GM21619 (cell line): ENCODE data around the gene PLPP3.

Source experiments
- ATAC-seq: cut with Tn5 transposase; IDR thresholded peaks from one replicate; pipeline ENCODE4 v1.9.1; 2021; ENCODE audit not compliant: unreplicated experiment

Gene PLPP3

DNA sequence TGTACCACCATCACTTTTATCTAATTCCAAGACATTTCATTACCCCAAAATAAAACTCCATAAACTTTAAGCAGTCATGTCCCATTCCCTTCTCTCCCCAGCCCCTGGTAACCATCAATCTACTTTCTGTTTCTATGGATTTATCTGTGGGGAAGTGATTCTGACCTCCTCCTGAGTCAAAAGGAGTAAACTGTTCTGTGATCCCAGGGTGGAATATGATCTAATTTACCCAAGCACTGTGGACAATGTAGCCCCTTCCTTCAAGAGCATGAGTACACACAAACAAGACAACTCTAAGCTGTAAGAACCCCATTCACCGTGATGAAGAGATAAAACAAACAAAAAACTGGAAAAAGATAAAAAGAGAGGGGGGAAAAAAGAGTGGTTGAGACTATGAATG, 77.9 kb downstream of the PLPP3 start:
- ATAC-seq = no peak

DNA sequence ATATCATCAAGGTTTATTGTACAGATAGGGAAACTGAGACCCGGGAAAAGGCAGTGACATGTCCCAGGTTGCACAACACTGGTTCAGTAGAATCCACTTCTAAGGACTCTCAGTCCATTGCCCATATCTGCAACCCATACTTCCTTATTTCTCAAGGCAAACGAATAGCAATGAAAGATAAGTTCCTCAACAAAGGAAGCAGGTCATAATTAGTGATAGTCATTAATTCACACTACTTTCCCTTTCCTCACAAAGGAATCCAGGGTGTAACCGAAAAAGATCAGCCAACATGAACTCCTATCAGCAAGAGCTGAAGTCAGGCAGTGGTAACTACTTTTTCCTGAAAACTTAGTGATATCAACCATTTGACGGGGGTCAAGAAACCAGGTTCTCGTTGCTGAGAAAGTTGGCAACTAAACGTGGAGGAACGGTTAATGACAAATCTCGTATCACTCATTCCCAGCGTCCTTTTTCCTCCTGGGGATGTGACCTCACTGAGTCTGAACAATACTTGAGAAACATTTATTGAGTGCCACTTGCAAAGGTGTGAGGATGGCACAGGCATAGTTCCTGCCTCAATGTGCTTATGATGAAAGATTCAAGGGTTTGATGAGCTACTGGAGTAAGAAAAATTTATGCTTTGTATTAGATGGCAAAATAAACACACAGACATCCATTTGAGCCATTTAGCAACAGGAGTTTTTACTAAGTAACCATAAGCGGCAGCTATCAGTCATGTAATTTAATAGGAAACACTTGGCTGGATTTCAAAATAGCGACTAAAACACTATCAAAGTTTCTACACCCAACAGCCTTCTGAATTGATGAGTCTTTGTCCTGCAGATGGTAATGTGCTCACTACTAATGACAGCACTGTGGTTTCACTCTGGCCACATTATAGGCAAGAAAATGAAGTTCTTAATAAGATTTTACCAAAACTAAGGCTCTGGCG, 82.3 kb downstream of the PLPP3 start:
- no peak for ATAC-seq

- no peak for ATAC-seq
Observed at GRCh38 chr1:56496158-56496557, 83.2 kb downstream of the PLPP3 start.

DNA sequence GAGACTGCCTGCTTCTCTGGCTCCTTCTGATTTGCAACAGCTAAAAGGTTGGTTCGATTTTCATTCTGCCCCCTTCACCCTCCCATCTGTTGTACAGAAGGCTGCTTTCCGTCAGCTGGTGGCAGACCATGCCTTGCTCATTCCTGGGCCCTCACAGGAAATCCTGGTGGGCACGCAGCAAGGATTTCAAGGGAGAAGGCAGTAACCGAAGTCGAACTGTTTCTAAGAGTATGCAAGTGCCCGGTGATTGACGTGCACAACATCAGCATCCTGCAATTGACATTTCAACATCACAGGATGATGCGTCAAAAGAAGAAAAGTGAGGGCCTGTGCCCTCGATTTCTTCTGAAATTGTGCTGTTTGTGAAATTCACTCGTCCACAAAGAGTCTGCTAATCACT, 83.8 kb downstream of the PLPP3 start:
- ATAC-seq = no peak

DNA sequence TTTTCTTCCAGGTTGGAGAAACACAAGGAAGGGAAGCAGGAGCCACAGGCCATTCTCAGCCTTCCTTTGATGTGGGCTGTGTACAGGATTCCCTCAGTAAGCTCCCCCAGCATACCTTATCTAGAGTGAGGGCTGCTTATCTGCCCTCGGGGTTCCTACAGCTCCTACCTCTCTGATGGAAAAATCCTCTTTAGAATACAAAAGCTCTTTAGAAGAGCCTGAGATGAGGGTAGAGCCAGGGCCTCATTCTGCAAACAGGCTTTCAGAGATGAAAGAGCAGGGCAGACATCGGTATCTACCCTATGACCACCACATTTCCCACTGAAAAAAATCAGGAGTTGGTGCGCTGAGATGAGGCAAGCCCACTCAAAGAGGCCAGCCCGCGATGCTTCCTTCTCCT, 85.1 kb downstream of the PLPP3 start:
- ATAC-seq = no peak

- ATAC-seq = no peak
Observed at GRCh38 chr1:56493826-56494225, 85.5 kb downstream of the PLPP3 start.

- ATAC-seq = no peak
Observed at GRCh38 chr1:56491441-56491840, 87.9 kb downstream of the PLPP3 start.

DNA sequence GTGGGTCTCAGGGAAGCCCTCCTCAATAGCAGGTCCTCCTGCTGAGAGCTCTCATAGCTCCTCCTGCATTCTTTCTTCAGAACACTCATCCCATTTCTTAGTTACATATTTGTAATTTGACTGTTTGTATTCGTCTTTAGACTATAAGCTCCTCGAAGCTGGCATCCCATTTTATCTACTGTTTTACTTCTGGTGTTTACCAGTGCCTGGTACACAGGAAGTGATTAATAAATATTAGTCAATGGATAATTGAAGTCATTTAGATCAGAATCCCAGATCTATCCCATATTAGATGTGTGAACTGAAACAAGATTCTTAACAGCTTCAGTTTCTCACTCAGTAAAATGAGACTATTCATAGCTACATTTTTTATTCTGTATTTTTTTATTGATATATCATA, 88.7 kb downstream of the PLPP3 start:
- ATAC-seq = no peak

DNA sequence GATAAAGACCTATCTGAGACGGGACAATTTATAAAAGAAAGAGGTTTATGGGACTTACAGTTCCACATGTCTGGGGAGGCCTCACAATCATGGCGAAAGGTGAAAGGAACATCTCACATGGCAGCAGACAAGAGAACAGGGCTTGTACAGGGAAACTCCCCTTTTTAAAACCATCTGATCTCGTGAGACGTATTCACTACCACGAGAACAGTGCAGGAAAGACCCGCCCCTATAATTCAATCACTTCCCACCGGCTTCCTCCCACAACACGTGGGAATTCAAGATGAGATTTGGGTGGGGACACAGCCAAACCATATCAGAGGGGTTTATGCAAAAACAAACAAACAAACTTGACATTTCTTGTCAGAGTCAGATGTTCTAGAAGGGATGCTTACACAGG, 89.7 kb downstream of the PLPP3 start:
- no peak for ATAC-seq

- ATAC-seq = no peak
Observed at GRCh38 chr1:56484695-56485094, 94.7 kb downstream of the PLPP3 start.

DNA sequence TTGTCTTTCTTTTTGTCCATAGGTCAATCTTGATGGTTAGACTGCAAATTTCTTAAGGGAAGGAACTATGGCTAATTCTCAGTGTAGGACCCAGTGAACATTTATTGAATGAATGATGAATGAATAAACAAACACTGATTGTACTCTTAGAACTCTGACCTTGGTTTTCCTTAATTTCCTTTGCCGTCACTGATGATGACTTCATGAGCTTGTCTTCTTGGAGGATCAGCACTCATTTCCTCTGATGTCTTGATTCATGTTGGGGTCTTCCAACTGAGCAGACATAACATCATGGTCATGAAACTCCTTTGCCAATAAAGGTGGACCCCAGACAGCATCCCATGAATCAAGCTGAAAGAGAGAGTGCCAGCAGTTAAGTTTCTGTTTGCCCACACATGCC, 96.3 kb downstream of the PLPP3 start:
- ATAC-seq = no peak

- no peak for ATAC-seq
Observed at GRCh38 chr1:56482486-56482885, 96.9 kb downstream of the PLPP3 start.

DNA sequence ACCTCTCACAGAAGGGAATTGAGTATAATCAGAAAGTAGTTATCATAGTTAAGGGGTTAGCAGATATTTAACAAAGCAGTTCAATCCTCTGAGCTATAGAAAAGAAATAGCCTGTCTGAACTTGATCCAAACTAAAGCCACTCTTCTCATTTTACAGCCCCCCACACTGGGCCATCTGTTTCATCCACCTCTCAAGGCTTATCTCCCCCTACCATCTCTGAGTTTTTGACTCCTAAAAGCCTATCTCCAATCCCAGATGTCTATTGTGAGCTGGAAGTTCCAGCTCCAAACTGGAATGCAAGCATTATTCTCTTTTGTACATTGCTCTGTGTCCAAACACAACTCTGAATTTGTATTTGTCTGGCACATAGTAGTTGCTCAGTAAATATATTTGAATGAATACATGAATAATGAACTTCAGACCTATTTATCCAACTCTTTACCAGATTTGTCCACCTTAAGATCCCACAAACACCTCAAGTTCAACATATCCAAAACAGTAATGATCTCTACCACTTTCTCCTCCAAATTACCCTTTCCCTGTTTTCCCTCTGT, 98.1 kb downstream of the PLPP3 start:
- no peak for ATAC-seq

GRCh38 chr1:56478734-56479133, 100.6 kb downstream of the PLPP3 start:
- no peak for ATAC-seq

GRCh38 chr1:56477164-56478111, 101.9 kb downstream of the PLPP3 start:
- peak; percentile 41 for ATAC-seq

DNA sequence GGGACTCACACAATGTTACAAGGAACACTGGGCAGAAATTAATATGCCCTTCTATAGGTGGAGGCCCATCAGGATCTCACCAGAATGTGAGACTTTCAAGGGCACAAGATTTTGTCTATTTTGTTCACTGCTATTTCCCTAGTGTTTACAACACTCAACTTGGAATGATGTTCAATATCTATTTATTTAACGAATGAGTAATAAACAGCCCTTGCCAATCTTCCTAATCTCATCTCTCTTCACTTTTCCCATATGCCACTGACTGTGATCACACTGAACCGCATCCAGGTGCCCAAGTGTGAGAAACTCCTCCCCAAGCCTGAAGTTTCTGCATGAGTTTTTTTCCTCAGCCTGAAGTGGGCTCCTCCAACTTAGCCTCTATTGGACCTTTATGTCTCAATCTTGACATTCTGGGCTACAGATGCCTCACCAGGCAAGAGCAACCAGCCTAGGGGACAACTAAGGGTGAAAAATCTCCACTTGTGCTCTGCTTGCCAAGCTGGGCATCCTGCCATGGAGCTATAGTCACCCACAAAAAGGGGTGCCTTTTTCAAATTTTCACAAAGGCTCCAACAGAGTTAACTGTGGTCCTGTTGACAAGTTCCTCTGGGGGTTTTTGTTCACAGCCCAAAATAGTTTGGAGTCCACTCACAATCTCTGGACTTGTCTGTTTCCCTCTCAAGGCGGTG, 105.6 kb downstream of the PLPP3 start:
- ATAC-seq = no peak

DNA sequence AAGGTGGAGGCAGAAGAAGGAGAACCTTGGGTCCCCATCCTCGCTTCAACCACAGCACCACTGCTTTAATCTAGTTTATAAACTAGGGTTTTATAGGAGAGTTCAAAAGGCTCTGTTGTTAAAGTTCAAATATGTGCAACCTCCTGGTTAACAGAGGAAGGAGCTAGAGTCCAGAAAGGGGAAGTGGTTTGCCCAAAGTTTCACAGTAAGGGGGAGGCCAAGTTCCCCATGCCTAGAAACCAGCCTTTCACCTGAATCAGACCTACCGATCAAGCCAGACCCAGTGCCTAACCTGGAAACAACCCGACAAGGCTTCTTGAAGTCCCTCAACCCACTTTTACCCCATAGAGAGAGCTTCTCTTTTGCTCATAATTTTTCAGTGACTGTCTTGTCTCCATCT, 106.5 kb downstream of the PLPP3 start:
- peak; percentile 81 for ATAC-seq

DNA sequence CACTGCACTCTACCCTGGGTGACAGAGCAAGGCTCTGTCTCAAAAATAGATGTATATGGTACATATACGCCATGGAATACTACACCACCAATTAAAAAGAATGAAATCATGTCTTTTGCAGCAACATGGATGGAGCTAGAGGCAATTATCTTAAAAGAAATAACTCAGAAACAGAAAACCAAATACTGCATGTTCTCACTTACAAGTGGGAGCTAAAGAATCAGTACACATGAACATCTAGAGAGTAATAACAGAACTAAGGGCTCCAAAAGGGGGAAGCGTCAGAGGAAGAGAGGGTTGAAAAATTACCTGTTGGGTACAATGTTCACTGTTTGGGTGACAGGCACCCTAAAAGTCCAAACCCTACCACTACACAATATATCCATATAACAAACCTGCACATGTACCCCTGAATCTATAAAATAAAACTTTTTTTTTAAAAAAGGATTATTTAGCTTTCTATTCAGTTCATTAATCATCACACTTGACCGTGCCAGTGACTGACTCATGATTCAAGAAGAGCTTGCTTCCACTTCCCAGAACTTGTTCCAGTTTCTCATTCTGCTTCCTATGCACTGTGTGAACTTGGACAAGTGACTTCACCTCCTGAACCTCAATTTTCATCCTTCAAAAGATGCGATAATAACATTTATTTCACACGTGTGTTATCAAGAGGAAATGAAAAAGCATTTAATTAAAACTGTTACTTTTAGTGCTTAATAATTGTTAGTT, 109.6 kb downstream of the PLPP3 start:
- no peak for ATAC-seq

DNA sequence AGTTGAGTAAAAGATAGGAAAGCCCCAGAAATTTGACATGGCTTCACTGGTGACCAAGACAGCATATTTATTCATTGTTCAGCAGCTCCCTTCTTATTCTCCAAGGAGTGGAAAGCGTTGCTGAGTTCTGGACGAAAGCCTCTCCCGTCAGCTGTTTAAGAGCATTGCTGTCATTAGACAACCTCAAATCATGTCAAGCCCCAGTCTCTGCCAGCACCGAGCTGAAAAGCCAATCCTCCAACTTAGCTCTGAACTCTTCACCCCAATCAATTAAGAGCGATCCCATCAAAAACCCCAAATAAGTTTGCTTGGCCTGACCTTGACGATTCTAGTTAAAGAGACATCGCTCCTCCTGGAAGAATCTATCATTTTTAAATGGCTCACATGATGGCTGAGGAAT, 110.8 kb downstream of the PLPP3 start:
- no peak for ATAC-seq

- ATAC-seq = no peak
Observed at GRCh38 chr1:56466538-56466937, 112.8 kb downstream of the PLPP3 start.
